B cell (primary cell): ENCODE results near the gene COL6A5. TPM values are rescaled to one million over a fixed set of nuclear protein-coding genes. Genes with fewer than 3 reads are reported as not detected.
"Not testable (repeated sequence)": the region's sequence is repeated elsewhere in the genome, so short reads cannot be mapped to it uniquely, and the experiment has no call there.

ENCODE experiments used
- ATAC-seq: fragments of 200-7000 bp; cut with Tn5 transposase; one replicate; pipeline ENCODE4 v1.10.0; 2021; ENCODE audit warnings: low read depth, mild to moderate bottlenecking, moderate number of reproducible peaks, moderate library complexity
- CTCF ChIA-PET: fragments of 350-600 bp; sonication (Branson Sonifier 250); formaldehyde crosslinking; loops from one replicate; lab custom pipeline; 2021; ENCODE audit warnings: antibody characterized with exemption, inconsistent platforms; lab: Charles Lee
- POLR2A ChIA-PET: fragments of 350-600 bp; sonication (Branson Sonifier 250); formaldehyde crosslinking; loops from one replicate; lab custom pipeline; 2021; ENCODE audit warnings: antibody characterized with exemption; lab: Charles Lee
- DNase-seq: peaks from one replicate; pipeline ENCODE4 v3.0.0; 2013
- H2AFZ ChIP-seq: 2 replicates; pipeline ENCODE4 v1.6.1; 2012; ENCODE audit warnings: mild to moderate bottlenecking, low read depth, low read length; ENCODE audit not compliant: insufficient read depth, poor library complexity, severe bottlenecking
- H3K27ac ChIP-seq, 2 donors: 1 replicate in 1 of 2; 2 replicates in 1 of 2; pipeline ENCODE4 v1.5.1; 2012 to 2013; ENCODE audit warnings: low read length in 2 of 2, mild to moderate bottlenecking in 2 of 2, moderate library complexity in 1 of 2
- H3K27me3 ChIP-seq, 4 experiments: fragments of 200-600 bp in 1 of 4; sonication (generic) in 1 of 4; replicated peaks in 1 of 4; 1 replicate in 2 of 4; 2 replicates in 2 of 4; pipeline versions ENCODE4 v1.6.1 to v1.7.0; 2013 to 2016; ENCODE audit warnings: low read length in 3 of 4, mild to moderate bottlenecking in 2 of 4, mixed read lengths in 1 of 4, moderate library complexity in 1 of 4; ENCODE audit not compliant: insufficient read depth in 4 of 4, control insufficient read depth in 3 of 4; ENCODE audit errors: control extremely low read depth in 1 of 4
- H3K36me3 ChIP-seq, 2 experiments: replicated peaks in 1 of 2; 1 replicate in 1 of 2; 2 replicates in 1 of 2; pipeline versions ENCODE4 v1.6.1 to v1.7.1; 2013; ENCODE audit warnings: low read length in 1 of 2; ENCODE audit not compliant: insufficient read depth in 2 of 2, control insufficient read depth in 1 of 2; ENCODE audit errors: control extremely low read depth in 1 of 2, extremely low read depth in 1 of 2
- H3K4me1 ChIP-seq, 2 donors: fragments of 200-600 bp in 1 of 2; sonication (generic) in 1 of 2; 1 replicate in 1 of 2; 2 replicates in 1 of 2; pipeline versions ENCODE4 v1.5.1 to v1.6.1; 2013 to 2017; ENCODE audit warnings: low read length in 2 of 2; ENCODE audit not compliant: control insufficient read depth in 2 of 2, insufficient read depth in 2 of 2
- H3K4me2 ChIP-seq: replicated peaks from 2 replicates; pipeline ENCODE3; 2012; ENCODE audit warnings: mild to moderate bottlenecking, low read depth, low read length; ENCODE audit not compliant: poor library complexity, severe bottlenecking
- H3K4me3 ChIP-seq, 5 experiments: fragments of 200-600 bp in 1 of 5; sonication (generic) in 1 of 5; 1 replicate in 3 of 5; 2 replicates in 2 of 5; pipeline versions ENCODE4 v1.5.1 to v1.7.0; 2011 to 2016; ENCODE audit warnings: low read length in 4 of 5, mild to moderate bottlenecking in 4 of 5, low read depth in 2 of 5, control low read depth in 1 of 5, moderate library complexity in 1 of 5; ENCODE audit not compliant: insufficient read depth in 1 of 5; ENCODE audit errors: control extremely low read depth in 1 of 5, extremely low read depth in 1 of 5
- H3K79me2 ChIP-seq: fragments of 200-600 bp; sonication (generic); one replicate; pipeline ENCODE4 v1.6.0; 2016; ENCODE audit warnings: low read length; ENCODE audit not compliant: control insufficient read depth, insufficient read depth
- H3K9ac ChIP-seq: fragments of 200-600 bp; sonication (generic); 2 replicates; pipeline ENCODE4 v1.6.1; 2017; ENCODE audit warnings: mild to moderate bottlenecking, low read length, moderate library complexity
- H3K9me3 ChIP-seq, 3 donors: one replicate each; pipeline versions ENCODE4 v1.6.1 to v1.7.1; 2013; ENCODE audit warnings: low read length in 2 of 3; ENCODE audit not compliant: control insufficient read depth in 2 of 3, insufficient read depth in 1 of 3; ENCODE audit errors: control extremely low read depth in 1 of 3
- H4K20me1 ChIP-seq: 2 replicates; pipeline ENCODE4 v1.6.0; 2012; ENCODE audit warnings: mild to moderate bottlenecking, low read length; ENCODE audit not compliant: insufficient read depth, control insufficient read depth, poor library complexity, severe bottlenecking
- H3K27ac Mint-ChIP-seq: one replicate; pipeline ENCODE4 v1.8.0; 2021; ENCODE audit warnings: mixed read lengths
- H3K27me3 Mint-ChIP-seq: one replicate; pipeline ENCODE4 v1.8.0; 2021; ENCODE audit warnings: mixed read lengths
- H3K4me1 Mint-ChIP-seq: one replicate; pipeline ENCODE4 v1.8.0; 2021; ENCODE audit warnings: mixed read lengths
- H3K4me3 Mint-ChIP-seq: one replicate; pipeline ENCODE4 v1.8.0; 2021; ENCODE audit warnings: mixed read lengths
- H3K9me3 Mint-ChIP-seq: one replicate; pipeline ENCODE4 v1.8.0; 2022; ENCODE audit warnings: mixed read lengths; ENCODE audit not compliant: insufficient read depth
- CTCF ChIP-seq: fragments of 200-600 bp; IDR thresholded peaks from one replicate; pipeline ENCODE4 v1.8.0; 2022; ENCODE audit warnings: antibody characterized with exemption, mild to moderate bottlenecking
- EZH2 ChIP-seq: IDR thresholded peaks from 2 replicates; pipeline ENCODE4 v1.6.1; 2012; ENCODE audit warnings: borderline replicate concordance, low read depth, mild to moderate bottlenecking, moderate library complexity, low read length; ENCODE audit not compliant: insufficient read depth, poor library complexity, severe bottlenecking
- WGBS: methylation state at CpG from one replicate; pipeline ENCODE4 v1.1.5; 2013; ENCODE audit warnings: missing lambda C conversion rate; ENCODE audit not compliant: insufficient coverage; 5-methylcytosine and 5-hydroxymethylcytosine counted together
- intact Hi-C: fragments of 100-400 bp; cut with micrococcal nuclease; formaldehyde crosslinking; loops from one replicate; pipeline ENCODE4 v1.10.0; 2022
- polyA plus RNA-seq: library from polyadenylated mRNA; depleted of rRNA; stranded (reverse); fragments of >200 nt; gene quantifications from 2 replicates; pipeline ENCODE4 v1.2.3, GENCODE V29; 2012
- total RNA-seq, 2 donors: library from RNA; stranded (reverse); fragments of 120-200 nt in 1 of 2; gene quantifications; 1 replicate in 1 of 2; 2 replicates in 1 of 2; pipeline versions ENCODE4 v1.2.3 to v1.2.4, GENCODE V29; 2013 to 2022

COL6A5 gene
- total and polyA plus RNA-seq, 2 donors (not counting 1 experiment from before 2014, with no cell fraction given), result not detected

- Histone ChIP-seq H3K27ac (no peak overlapping the region), H4K20me1 (no peaks in the 10 kb centered on the region), H3K36me3 (no peaks in the 10 kb centered on the region), H3K4me3 (no peak overlapping the region), H3K4me2 (no peak overlapping the region), H3K79me2 (no peaks in the 10 kb centered on the region), H3K4me1 (no peaks in the 10 kb centered on the region), H2AFZ (no peak overlapping the region), H3K9me3 (peaks cover 0 to 3% (median 0%) of the 10 kb centered on the region in 3 donors), H3K9ac (no peak overlapping the region), H3K27me3 (no peaks in the 10 kb centered on the region)
- intact Hi-C loops, result no loop called here
- DNase-seq (no peak), ATAC-seq (no peak)
- H3K27me3 Mint-ChIP-seq, result peaks cover 3% of the 10 kb centered on the region
- no peak for TF ChIP-seq EZH2
- no peak for TF ChIP-seq CTCF
- no peaks in the 10 kb centered on the region for H3K9me3 Mint-ChIP-seq
- H3K27ac Mint-ChIP-seq, result no peak overlapping the region
- POLR2A ChIA-PET, result no interaction called here
- 63% methylated on average over 1 of the region's 1 CpG for WGBS
- no peaks in the 10 kb centered on the region for H3K4me1 Mint-ChIP-seq
- no peak overlapping the region for H3K4me3 Mint-ChIP-seq
- CTCF ChIA-PET, result no interaction called here
These were observed 87.8 kb downstream of the COL6A5 start for GRCh38 chr3:130433306-130433705.

- H3K36me3 ChIP-seq, result no peaks in the 10 kb centered on the region
- Mint-ChIP-seq H3K9me3 (no peaks in the 10 kb centered on the region), H3K27ac (no peak overlapping the region), H3K4me3 (no peak overlapping the region), H3K4me1 (no peaks in the 10 kb centered on the region), H3K27me3 (peaks cover 3% of the 10 kb centered on the region)
- WGBS, result no CpG with 5 or more reads among the region's 1 CpG
- intact Hi-C loops, result no loop called here
- ChIA-PET CTCF (no interaction called here), POLR2A (no interaction called here)
- no peaks in the 10 kb centered on the region for H3K79me2 ChIP-seq
- ATAC-seq (no peak), DNase-seq (no peak)
- H3K9ac ChIP-seq, result no peak overlapping the region
- H3K27me3 ChIP-seq, result no peaks in the 10 kb centered on the region
- no peak overlapping the region for H3K4me2 ChIP-seq
- no peak overlapping the region for H3K27ac ChIP-seq
- no peak overlapping the region for H3K4me3 ChIP-seq
- no peaks in the 10 kb centered on the region for H3K9me3 ChIP-seq
- no peaks in the 10 kb centered on the region for H4K20me1 ChIP-seq
- no peak overlapping the region for H2AFZ ChIP-seq
- no peaks in the 10 kb centered on the region for H3K4me1 ChIP-seq
- TF ChIP-seq CTCF, result no peak
- TF ChIP-seq EZH2, result no peak
These were observed 96.8 kb downstream of the COL6A5 start for GRCh38 chr3:130442284-130442683.

GRCh38 chr3:130446840-130447239 is 101.4 kb downstream of the COL6A5 start:
- H3K36me3 ChIP-seq, H3K4me3 Mint-ChIP-seq, POLR2A ChIA-PET: not testable (repeated sequence)

More at GRCh38 chr3:130446840-130447239, 101.4 kb downstream of the COL6A5 start:
- H3K27me3 ChIP-seq, H3K4me1 Mint-ChIP-seq, H3K4me2 ChIP-seq, H3K9ac ChIP-seq, DNase-seq, H3K27ac Mint-ChIP-seq, intact Hi-C loops, H3K79me2 ChIP-seq, H4K20me1 ChIP-seq, H3K27ac ChIP-seq, H3K9me3 Mint-ChIP-seq, H3K4me1 ChIP-seq, H2AFZ ChIP-seq, H3K4me3 ChIP-seq, ATAC-seq, CTCF ChIA-PET, H3K9me3 ChIP-seq, H3K27me3 Mint-ChIP-seq: not testable (repeated sequence)
- no CpG with 5 or more reads among the region's 6 CpGs for WGBS
